Psoas muscle (tissue), 8 donors: ENCODE data around the gene GJA4. TPM values are rescaled to one million over a fixed set of nuclear protein-coding genes. Genes with fewer than 3 reads are reported as not detected.
"Not testable (repeated sequence)": the region's sequence is repeated elsewhere in the genome, so short reads cannot be mapped to it uniquely, and the experiment has no call there.

Experiments used
- ATAC-seq, 4 donors: fragments of 200-7000 bp; cut with Tn5 transposase; one replicate each; pipeline ENCODE4 v1.9.1; 2020; ENCODE audit warnings: moderate library complexity in 3 of 4, mild to moderate bottlenecking in 2 of 4
- DNase-seq, 2 donors: peaks; one replicate each; pipeline ENCODE4 v3.0.0-alpha.2; 2020
- H3K27ac ChIP-seq: fragments of 200-600 bp; one replicate; pipeline ENCODE4 v1.8.0; 2022
- H3K27me3 ChIP-seq, 3 donors: fragments of 200-600 bp in 1 of 3; one replicate each; pipeline versions ENCODE4 v1.6.1 to v1.8.0; 2013 to 2022; ENCODE audit warnings: low read length in 2 of 3, mild to moderate bottlenecking in 2 of 3, moderate library complexity in 1 of 3; ENCODE audit not compliant: insufficient read depth in 3 of 3
- H3K36me3 ChIP-seq, 2 donors: fragments of 200-600 bp in 1 of 2; one replicate each; pipeline versions ENCODE4 v1.6.1 to v1.8.0; 2013 to 2022; ENCODE audit warnings: low read depth in 1 of 2, mild to moderate bottlenecking in 1 of 2, moderate library complexity in 1 of 2; ENCODE audit not compliant: insufficient read depth in 1 of 2
- H3K4me1 ChIP-seq: fragments of 200-600 bp; one replicate; pipeline ENCODE4 v1.8.0; 2022
- H3K4me3 ChIP-seq: fragments of 200-600 bp; one replicate; pipeline ENCODE4 v1.8.0; 2022; ENCODE audit warnings: mild to moderate bottlenecking
- H3K9me3 ChIP-seq: fragments of 200-600 bp; one replicate; pipeline ENCODE4 v1.8.0; 2022
- CTCF ChIP-seq: fragments of 200-600 bp; IDR thresholded peaks from one replicate; pipeline ENCODE4 v1.8.0; 2022; ENCODE audit warnings: antibody characterized with exemption
- WGBS, 3 donors: extraction: QIAGEN DNeasy Blood & Tissue Kit; methylation state at CpG; one replicate each; pipeline versions ENCODE4 v1.1.6 to v1.1.7; 2013; 5-methylcytosine and 5-hydroxymethylcytosine counted together
- intact Hi-C, 2 donors: fragments of 100-400 bp; cut with DNase I; formaldehyde crosslinking; loops; one replicate each; pipeline versions ENCODE4 v1.11.0 to v1.14.2; 2022
- polyA plus RNA-seq, 3 donors: library from polyadenylated mRNA; stranded (reverse); fragments of 200-250 nt; gene quantifications; one replicate each; pipeline ENCODE4 v1.2.3, GENCODE V29; 2013
- total RNA-seq, 4 donors: library from RNA; stranded (reverse); fragmentation: NEBNext Ultra II Directional in 2 of 4; extraction: Animal tissue kit (Norgen Biotek cat#: 25700) in 2 of 4; gene quantifications; one replicate each; pipeline versions ENCODE4 v1.2.1 to v1.2.4, GENCODE V29; 2021 to 2023
- donor health status: healthy with polysubstance abuse.
- donor health status: DM: no; HTN: no; CAD: no; lungs with moderate emphysema.
- donor health status: Bipolar disorder and iron deficiency.
- donor health status: healthy.
- donor health status: DM: yes; HTN: yes; CAD: no.
- donor health status: DM: no; HTN: no; CAD: no.
- donor health status: DM: no; HTN: no; CAD: no.
- donor health status: DM: yes; HTN: yes; CAD: no.

GJA4 gene
- total and polyA plus RNA-seq, 7 donors = 9.1 to 19.7 (median 11.6) TPM

- intact Hi-C loops = no loop called here
- 43 to 54% (median 46%) methylated on average over 8 of the region's 8 CpGs for WGBS, 3 donors
Measured at GRCh38 chr1:34763142-34763781, 29.5 kb upstream of the GJA4 start.

GRCh38 chr1:34768856-34769255 lies 23.9 kb upstream of the GJA4 start:
- Histone ChIP-seq H3K36me3 (no peaks in the 10 kb centered on the region), H3K4me1 (no peaks in the 10 kb centered on the region), H3K9me3 (no peaks in the 10 kb centered on the region), H3K27me3 (peaks cover 0 to 9% (median 2%) of the 10 kb centered on the region in 3 donors), H3K27ac (no peak overlapping the region), H3K4me3 (no peak overlapping the region)
- DNase-seq = no peak
- intact Hi-C loops = no loop called here
- no peak for TF ChIP-seq CTCF
- WGBS, 3 donors = 68 to 82% (median 73%) methylated on average over 3 of the region's 3 CpGs
- no peak for ATAC-seq

More at GRCh38 chr1:34763142-34763781, 29.5 kb upstream of the GJA4 start:
- ATAC-seq (no peak), DNase-seq (no peak)
- Histone ChIP-seq H3K4me1 (no peaks in the 10 kb centered on the region), H3K27me3 (peaks cover 0 to 9% (median 0%) of the 10 kb centered on the region in 3 donors), H3K36me3 (no peaks in the 10 kb centered on the region), H3K4me3 (no peak overlapping the region), H3K9me3 (no peaks in the 10 kb centered on the region), H3K27ac (no peak overlapping the region)
- TF ChIP-seq CTCF = no peak

- no peak overlapping the region for H3K4me3 ChIP-seq
- no peak for DNase-seq
- H3K4me1 ChIP-seq = no peaks in the 10 kb centered on the region
- no peaks in the 10 kb centered on the region for H3K36me3 ChIP-seq
- H3K27me3 ChIP-seq = peaks cover 0 to 5% (median 4%) of the 10 kb centered on the region in 3 donors
- intact Hi-C loops = no loop called here
- H3K27ac ChIP-seq = no peak overlapping the region
- no peak for ATAC-seq
- 76 to 80% (median 80%) methylated on average over 5 of the region's 5 CpGs for WGBS, 3 donors
- no peaks in the 10 kb centered on the region for H3K9me3 ChIP-seq
- no peak for TF ChIP-seq CTCF
Measured at GRCh38 chr1:34770891-34771504, 21.8 kb upstream of the GJA4 start.

GRCh38 chr1:34771573-34772371 lies 21.0 kb upstream of the GJA4 start:
- Histone ChIP-seq H3K4me3 (no peak overlapping the region), H3K27me3 (peaks cover 0 to 12% (median 5%) of the 10 kb centered on the region in 3 donors), H3K36me3 (no peaks in the 10 kb centered on the region), H3K9me3 (no peaks in the 10 kb centered on the region), H3K27ac (no peak overlapping the region), H3K4me1 (no peaks in the 10 kb centered on the region)
- no peak for TF ChIP-seq CTCF
- DNase-seq (peak in 1 of 2 donors; percentile 29), ATAC-seq (no peak)
- WGBS, 3 donors = 83 to 86% (median 85%) methylated on average over 16 of the region's 16 CpGs
- intact Hi-C loops = no loop called here

- intact Hi-C loops, H3K4me1 ChIP-seq, H3K4me3 ChIP-seq, ATAC-seq, H3K9me3 ChIP-seq, H3K36me3 ChIP-seq, DNase-seq, H3K27ac ChIP-seq: not testable (repeated sequence)
- WGBS, 3 donors = 86 to 95% (median 87%) methylated on average over 4 of the region's 4 CpGs
- H3K27me3 ChIP-seq = peaks cover 0 to 12% (median 5%) of the 10 kb centered on the region in 3 donors
Measured at GRCh38 chr1:34773114-34773513, 19.7 kb upstream of the GJA4 start.
